OCI-LY7 (cell line): ENCODE results near the gene PPFIA2.

ENCODE experiments used
- CTCF ChIP-seq: fragments of 200-600 bp; sonication (generic); conservative IDR thresholded peaks from 2 replicates; pipeline ENCODE4 v1.5.1; 2014; ENCODE audit warnings: mild to moderate bottlenecking, antibody characterized with exemption, low read length, moderate library complexity, mixed read lengths
- EZH2phosphoT487 ChIP-seq: fragments of 200-600 bp; sonication (generic); IDR thresholded peaks from 2 replicates; pipeline ENCODE4 v1.6.1; 2018; ENCODE audit warnings: low read depth, borderline replicate concordance, mild to moderate bottlenecking, mixed run types, antibody characterized with exemption, low read length, moderate library complexity, mixed read lengths

DNA sequence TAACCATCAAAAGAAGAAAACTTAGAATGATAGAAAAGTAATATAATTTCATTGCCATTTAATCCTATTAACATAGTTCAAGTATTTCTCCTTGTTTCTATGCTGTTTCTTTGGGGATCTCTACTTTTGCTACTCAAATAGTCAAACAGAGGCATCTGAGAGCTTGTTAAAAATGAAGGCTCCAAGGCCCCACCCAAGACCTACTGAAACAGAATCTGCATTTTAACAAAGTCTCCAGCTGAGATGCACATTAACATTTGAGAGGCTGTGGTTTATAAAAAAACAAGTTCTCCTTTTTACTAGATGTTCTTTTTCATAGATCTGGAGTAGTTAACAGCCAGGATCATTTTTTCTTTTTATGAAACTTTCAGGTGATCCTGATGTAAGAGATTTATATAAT is 31.8 kb downstream of the PPFIA2 start:
- no peak for TF ChIP-seq CTCF
- TF ChIP-seq EZH2phosphoT487, result no peak
